Frontal cortex (tissue), 4 donors: ENCODE measurements around the gene DPM2. TPM values are rescaled to one million over a fixed set of nuclear protein-coding genes. Genes with fewer than 3 reads are reported as not detected.

Source experiments
- DNase-seq, 2 donors: peaks; one replicate each; pipeline ENCODE4 v3.0.0; 2012; ENCODE audit warnings: low spot score in 2 of 2
- FAIRE-seq: peaks from 2 replicates; lab custom pipeline; 2012; peaks lifted over from hg19 to GRCh38; lab: Jason Lieb, UNC
- total RNA-seq: library from RNA; depleted of rRNA; stranded (reverse); fragments of >200 nt; gene quantifications from one replicate; pipeline ENCODE4 v1.2.3, GENCODE V29; 2014
- donor health status: control.
- donor health status: control.
- donor health status: control.

Gene DPM2
- 11.4 TPM for total RNA-seq

- peak; percentile 76 to 88 for DNase-seq
- FAIRE-seq, result no peak
These were observed at the start of gene DPM2 for GRCh38 chr9:127937388-127938297. DPM2 (minus strand) TSS chr9:127937854; CDS start chr9:127937820, 34 bp downstream.

GRCh38 chr9:127987103-127987614 is 49.5 kb upstream of the DPM2 start:
- DNase-seq (no peak), FAIRE-seq (no peak)

- FAIRE-seq (no peak), DNase-seq (no peak)
These were observed 47.4 kb upstream of the DPM2 start for GRCh38 chr9:127985011-127985410.

- FAIRE-seq, result no peak
- DNase-seq, result no peak
These were observed 46.2 kb upstream of the DPM2 start for GRCh38 chr9:127983847-127984289.

GRCh38 chr9:127982912-127983311 is 45.3 kb upstream of the DPM2 start:
- no peak for DNase-seq
- no peak for FAIRE-seq

GRCh38 chr9:127981559-127982121 is 44.0 kb upstream of the DPM2 start:
- FAIRE-seq (no peak), DNase-seq (no peak)

- peak; percentile 95 to 98 for DNase-seq
- FAIRE-seq, result no peak
These were observed 43.3 kb upstream of the DPM2 start, which contains the start of gene EEIG1 for GRCh38 chr9:127980706-127981558. EEIG1 (minus strand) TSS chr9:127980989; CDS start chr9:127980137, 852 bp downstream.

GRCh38 chr9:127980060-127980705 is 42.5 kb upstream of the DPM2 start:
- FAIRE-seq (no peak), DNase-seq (no peak)

GRCh38 chr9:127979333-127980059 is 41.8 kb upstream of the DPM2 start:
- FAIRE-seq (no peak), DNase-seq (no peak)

GRCh38 chr9:127979015-127979332 is 41.3 kb upstream of the DPM2 start:
- FAIRE-seq (no peak), DNase-seq (no peak)

- FAIRE-seq, result no peak
- DNase-seq, result no peak
These were observed 40.4 kb upstream of the DPM2 start for GRCh38 chr9:127977884-127978647.

GRCh38 chr9:127977009-127977883 is 39.6 kb upstream of the DPM2 start:
- no peak for DNase-seq
- no peak for FAIRE-seq

GRCh38 chr9:127976498-127976897 is 38.8 kb upstream of the DPM2 start:
- DNase-seq (no peak), FAIRE-seq (no peak)

- FAIRE-seq, result no peak
These were observed 38.0 kb upstream of the DPM2 start for GRCh38 chr9:127975376-127976315.

GRCh38 chr9:127974769-127975261 is 37.2 kb upstream of the DPM2 start:
- no peak for FAIRE-seq
- no peak for DNase-seq

More at GRCh38 chr9:127975376-127976315, 38.0 kb upstream of the DPM2 start:
- no peak for DNase-seq
